ENCODE measurements around the gene JAM3.

The JAM3 gene

DNA sequence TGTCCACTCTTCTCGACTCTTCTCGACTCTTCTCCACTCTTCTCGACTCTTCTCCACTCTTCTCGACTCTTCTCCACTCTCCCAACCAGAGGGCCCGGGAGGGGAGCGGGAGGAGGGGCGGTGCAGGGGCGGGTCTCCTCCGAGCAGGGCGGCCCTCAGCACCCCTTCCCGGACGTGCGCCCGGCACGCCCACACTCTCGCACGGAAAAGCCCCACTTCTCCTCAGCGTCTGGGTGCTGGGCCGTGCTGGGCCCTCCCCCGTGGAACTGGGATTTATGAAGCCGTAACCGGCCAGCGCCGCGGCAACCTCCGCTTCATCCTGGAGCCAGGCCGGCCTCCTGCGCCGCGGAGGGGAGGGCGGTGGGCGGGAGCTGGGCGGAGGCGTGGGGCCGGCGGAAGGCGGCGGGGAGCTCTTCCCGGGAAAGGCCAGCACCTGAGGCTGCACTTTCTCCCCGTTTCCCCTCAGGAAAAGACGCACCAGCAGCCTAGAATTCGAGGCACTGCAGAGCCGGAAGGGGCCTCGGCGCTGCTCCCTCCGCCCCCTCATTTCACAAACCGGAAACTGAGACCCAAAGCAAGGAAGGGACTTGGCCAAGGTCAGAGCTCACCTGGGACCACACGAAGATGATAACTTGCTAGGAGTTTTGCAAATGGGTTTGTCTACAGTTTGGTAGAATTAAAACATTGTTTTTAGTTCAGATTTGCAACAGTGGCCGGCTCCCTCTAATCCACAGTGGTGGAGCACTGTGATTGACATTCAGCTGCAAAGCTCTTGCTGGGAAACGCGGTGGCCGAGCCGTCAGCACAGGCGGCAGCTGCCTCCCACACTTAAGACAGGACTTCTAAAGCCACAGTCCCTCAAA is 31.6 kb upstream of the JAM3 start:
- intact Hi-C loops (cut with DNase I) = no loop called here
- peak in 15 of 42 donors; percentile 31 to 73 (median 47) for DNase-seq

- peak in 7 of 42 donors; percentile 31 to 71 (median 52) for DNase-seq
- intact Hi-C loops (cut with DNase I) = no loop called here
Measured at GRCh38 chr11:134038897-134039470, 29.9 kb upstream of the JAM3 start.

DNA sequence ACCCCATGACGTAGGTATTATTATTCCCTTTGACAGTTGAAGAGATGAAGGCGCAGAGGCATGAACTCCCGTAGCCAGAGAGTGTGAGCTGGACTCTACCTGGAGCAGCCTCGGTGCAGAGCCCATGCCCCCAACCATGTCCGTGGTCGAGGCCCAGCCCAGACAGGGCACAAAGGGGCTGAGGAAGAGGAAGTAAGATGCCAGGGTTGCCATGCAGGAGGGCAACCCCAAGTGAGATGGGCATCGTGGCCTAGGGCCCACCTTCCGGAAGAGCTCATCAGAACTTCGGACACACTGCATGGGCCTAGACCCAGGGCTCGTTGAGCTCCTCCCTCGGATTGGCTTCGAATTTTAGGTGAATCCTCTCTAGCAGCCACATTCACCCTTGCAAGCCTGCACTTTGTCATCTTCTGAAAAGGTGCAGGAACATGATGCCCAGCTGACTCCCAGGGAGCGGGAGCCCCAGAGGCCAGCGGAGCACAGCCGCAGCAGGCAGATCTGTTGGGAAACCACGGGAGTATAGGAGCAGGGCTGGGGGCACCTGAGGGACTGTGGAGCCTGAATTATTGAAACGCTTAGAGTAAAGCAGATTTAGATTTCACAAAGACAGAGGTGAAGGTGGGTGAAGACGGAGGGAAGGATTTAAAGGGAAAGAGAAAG is 29.0 kb upstream of the JAM3 start:
- intact Hi-C loops (cut with DNase I) = loop anchor here (10.0 kb wide), 1 partner anchor 185 kb away; the partner anchor contains the start of genes NCAPD3 and VPS26B
- no peak for DNase-seq

GRCh38 chr11:134040386-134041302 is 28.2 kb upstream of the JAM3 start:
- DNase-seq = peak in 13 of 42 donors; percentile 42 to 74 (median 60)

DNA sequence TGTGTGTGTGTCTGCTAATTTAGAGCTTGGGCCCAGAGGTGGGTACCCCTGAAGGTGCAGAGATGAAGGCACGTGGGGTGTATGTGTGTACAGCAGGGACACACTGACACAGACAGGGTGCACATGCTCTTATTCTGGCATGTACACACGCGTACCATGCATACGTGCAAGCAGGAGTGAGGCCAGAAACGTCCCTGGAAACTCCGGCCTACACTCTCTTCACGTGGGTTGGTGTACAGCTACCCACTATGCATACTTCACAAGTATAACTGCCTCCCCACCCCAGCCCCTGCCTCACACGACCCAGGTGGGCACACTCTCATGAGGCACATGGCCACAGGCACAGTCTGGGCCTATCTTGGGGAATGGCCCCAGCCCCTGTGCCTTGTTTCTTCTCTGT is 27.5 kb upstream of the JAM3 start:
- no peak for DNase-seq
- intact Hi-C loops (cut with DNase I) = loop anchor here (10.0 kb wide), 1 partner anchor 183 kb away; the partner anchor contains the start of genes NCAPD3 and VPS26B

More at GRCh38 chr11:134040386-134041302, 28.2 kb upstream of the JAM3 start:
- intact Hi-C loops (cut with DNase I) = loop anchor here (10.0 kb wide), 1 partner anchor 184 kb away; the partner anchor contains the start of genes NCAPD3 and VPS26B

DNA sequence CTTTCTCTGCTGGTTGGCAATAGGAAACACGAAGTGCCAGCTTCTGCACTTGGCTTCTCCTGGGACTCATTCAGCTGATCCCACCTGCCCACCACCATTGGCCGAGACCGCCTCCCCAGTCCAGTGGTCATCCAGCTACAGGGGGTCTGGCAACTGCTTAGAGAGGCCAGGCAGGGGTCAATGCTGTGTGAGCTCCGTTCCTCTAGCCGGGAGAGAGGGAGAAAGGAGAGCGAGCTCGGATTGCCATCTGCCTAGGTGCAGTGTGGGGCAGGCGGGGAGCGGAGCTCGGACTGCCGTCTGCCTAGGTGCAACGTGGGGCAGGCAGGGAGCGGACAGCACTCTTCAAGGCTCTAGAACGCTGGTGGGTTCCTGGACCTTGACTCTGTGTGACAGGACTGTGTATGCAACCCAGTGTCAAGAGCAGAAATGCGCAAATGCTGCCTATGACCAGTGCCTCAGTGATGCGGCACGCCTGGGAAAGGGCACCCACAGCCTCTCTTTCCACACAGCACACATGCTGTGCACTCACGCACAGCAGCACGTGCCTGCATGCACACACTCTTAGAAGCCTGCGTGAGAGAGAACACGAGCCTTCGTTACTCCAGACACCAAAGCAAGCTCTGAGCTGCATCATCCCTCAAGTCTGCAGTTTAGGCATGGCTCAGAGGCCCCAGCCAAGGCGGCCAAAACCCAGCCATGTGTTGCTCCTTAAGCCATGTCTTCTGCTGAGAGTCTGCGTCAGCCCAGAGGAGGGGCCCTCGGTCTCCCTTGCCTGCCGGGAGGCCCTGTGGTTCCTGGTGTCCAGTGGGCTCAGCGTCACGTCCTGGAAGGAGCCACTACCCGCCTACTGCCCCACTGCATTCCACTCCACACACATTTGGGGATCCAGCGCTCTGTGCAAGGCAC is 26.8 kb upstream of the JAM3 start:
- intact Hi-C loops (cut with DNase I) = loop anchor here (10.0 kb wide), 1 partner anchor 183 kb away; the partner anchor contains the start of genes NCAPD3 and VPS26B
- DNase-seq = peak in 5 of 42 donors; percentile 43 to 58 (median 47)

GRCh38 chr11:134043821-134044420 is 25.0 kb upstream of the JAM3 start:
- DNase-seq = no peak
- intact Hi-C loops (cut with DNase I) = loop anchor here (10.0 kb wide), 1 partner anchor 181 kb away; the partner anchor contains the start of genes NCAPD3 and VPS26B

DNA sequence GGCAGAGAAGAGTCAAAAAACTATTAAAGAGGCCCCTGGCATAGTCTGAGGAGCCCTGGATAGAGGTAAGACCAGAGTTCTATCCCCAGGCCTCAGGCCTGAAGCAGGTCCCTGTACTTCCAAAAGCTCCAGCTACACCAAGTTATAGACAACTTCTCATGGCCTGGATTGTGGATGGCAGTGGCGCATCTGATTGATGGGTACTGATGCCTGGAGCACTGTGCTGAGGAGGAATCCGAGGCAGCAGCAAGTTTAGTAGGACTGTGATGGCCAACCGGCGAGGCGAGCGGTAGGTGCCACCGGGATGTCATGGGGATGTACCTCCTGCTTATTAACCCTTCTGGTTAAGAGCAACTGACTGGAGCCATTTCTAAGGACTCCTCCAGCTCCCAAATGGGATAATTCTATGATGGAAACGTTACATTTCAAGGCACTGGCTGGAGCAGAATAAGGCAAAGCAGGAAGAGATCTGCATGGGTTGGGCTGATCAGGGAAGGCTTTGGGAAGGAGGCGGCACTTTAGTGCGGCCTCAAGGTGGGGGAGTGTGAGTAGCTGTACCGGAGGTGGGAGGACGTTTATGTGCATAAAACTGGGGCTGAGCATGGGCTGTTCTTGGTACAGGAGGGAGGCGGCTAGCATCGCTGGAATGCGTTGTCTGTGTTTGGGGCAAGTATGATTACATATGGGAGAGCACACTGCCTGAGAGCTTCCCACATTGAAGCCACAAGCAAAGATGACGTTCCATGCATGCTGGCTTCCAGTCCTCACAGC is 24.2 kb upstream of the JAM3 start:
- DNase-seq = peak in 31 of 42 donors; percentile 56 to 92 (median 73)
- intact Hi-C loops (cut with DNase I) = loop anchor here (10.0 kb wide), 1 partner anchor 180 kb away; the partner anchor contains the start of genes NCAPD3 and VPS26B

GRCh38 chr11:134045799-134046635 is 22.9 kb upstream of the JAM3 start:
- intact Hi-C loops (cut with DNase I) = loop anchor here (10.0 kb wide), 1 partner anchor 179 kb away; the partner anchor contains the start of genes NCAPD3 and VPS26B
- peak in 12 of 42 donors; percentile 33 to 71 (median 58) for DNase-seq

DNA sequence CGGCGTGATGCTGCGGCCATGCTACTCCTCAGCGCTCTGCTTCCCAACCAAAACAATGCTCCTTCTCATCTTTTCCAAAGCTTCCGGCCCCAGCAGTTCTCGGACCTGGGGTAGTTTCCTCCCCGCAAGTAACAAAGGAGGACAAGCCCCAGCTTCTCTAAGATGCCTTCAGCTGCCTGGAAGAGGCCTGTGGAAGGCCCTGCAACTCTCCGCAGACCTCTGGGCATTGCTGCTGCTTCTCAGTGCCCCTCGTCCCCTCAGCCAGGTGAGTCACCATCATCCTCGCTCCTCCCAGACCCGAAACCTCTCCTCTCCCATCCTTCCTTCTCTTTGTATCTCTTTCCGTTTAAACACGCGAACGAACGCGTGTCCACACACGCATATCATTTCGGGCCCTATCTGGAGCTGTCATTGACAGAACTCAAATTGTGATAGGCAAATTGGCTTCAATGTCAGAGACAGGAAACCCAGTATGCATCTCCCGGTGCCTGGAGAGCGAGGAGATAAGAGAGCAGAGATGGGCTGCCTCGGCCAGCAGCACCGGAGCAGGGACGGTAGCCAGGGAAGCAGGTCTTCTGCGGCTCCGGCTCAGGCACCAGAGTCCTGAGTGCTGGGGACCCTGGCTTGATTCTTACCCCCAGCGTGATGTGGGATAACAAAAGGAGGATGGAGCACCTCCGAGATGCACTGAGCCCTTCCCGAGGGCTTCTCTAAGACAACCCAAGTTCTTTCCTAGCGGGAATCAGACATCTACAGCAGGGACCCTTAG is 22.0 kb upstream of the JAM3 start:
- intact Hi-C loops (cut with DNase I) = loop anchor here (10.0 kb wide), 1 partner anchor 178 kb away; the partner anchor contains the start of genes NCAPD3 and VPS26B
- peak in 1 of 42 donors; percentile 36 for DNase-seq

DNA sequence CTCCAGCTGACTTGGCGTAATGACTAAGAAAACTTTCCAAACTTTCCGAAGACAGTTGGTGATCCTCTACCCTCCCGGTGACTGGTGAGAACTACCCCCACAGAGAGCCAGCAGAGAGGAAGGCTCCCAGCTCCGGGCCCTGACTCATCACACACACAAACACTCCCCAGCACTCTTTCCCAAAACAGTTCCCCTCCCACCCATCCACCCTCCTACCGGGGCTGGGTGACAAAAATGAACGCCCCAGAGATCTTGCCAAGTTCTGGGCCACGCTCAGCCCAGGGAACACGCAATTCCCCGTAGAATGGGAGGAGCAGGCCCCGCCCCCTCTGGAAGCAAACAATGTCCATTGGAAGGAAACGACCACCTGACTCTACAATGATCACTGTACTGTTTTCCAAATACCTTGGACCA is 21.3 kb upstream of the JAM3 start:
- peak in 40 of 42 donors; percentile 52 to 93 (median 78) for DNase-seq
- intact Hi-C loops (cut with DNase I) = loop anchor here (10.0 kb wide), 1 partner anchor 177 kb away; the partner anchor contains the start of genes NCAPD3 and VPS26B

DNA sequence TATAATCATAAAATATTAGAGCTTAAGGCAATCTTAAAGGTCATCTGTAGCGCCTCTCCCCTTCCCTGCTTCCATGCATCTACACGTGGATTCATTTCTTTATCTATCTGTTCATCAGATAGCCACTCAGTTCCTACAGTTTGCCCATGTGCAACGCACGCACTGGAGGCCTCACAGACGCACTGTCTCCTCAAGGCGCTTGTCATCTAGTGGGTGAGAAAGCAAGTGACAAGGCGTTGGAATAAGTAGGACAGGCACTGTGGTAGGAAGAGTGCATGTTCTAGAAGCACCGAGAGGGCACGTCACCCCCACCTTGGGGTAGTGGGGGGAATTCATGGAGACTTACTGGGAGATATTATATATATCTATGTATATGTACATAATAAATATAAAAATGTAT is 20.8 kb upstream of the JAM3 start:
- intact Hi-C loops (cut with DNase I) = loop anchor here (10.0 kb wide), 1 partner anchor 177 kb away; the partner anchor contains the start of genes NCAPD3 and VPS26B
- peak in 15 of 42 donors; percentile 35 to 76 (median 60) for DNase-seq

DNA sequence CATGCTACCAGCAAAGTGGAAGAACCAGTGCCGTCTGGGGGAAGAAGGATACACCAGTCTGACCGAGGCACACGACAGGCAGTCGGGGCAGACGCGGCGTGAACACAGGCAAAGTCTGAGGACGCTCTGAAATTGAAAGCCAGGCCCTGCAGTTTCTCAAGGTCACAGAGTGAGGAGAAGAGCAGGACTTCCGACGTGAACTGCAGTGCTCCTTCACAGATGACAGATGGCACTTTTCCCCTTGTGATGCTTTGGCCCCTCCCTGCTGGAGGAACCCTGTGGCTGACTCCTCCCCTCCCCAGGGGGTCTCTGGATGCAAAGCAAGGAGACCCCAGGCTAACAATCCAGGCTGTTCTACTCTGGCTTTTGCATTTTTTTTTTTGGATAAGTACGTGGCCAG is 19.6 kb upstream of the JAM3 start:
- DNase-seq = peak in 3 of 42 donors; percentile 12 to 23 (median 15)
- intact Hi-C loops (cut with DNase I) = loop anchor here (10.0 kb wide), 1 partner anchor 175 kb away; the partner anchor contains the start of genes NCAPD3 and VPS26B
